Measurements from ENCODE around the gene CEPT1. TPM values are rescaled to one million over a fixed set of nuclear protein-coding genes. Genes with fewer than 3 reads are reported as not detected.

The CEPT1 gene
- polyA plus RNA-seq, 1 donor from 2014 or later, result 49.1 TPM

DNA sequence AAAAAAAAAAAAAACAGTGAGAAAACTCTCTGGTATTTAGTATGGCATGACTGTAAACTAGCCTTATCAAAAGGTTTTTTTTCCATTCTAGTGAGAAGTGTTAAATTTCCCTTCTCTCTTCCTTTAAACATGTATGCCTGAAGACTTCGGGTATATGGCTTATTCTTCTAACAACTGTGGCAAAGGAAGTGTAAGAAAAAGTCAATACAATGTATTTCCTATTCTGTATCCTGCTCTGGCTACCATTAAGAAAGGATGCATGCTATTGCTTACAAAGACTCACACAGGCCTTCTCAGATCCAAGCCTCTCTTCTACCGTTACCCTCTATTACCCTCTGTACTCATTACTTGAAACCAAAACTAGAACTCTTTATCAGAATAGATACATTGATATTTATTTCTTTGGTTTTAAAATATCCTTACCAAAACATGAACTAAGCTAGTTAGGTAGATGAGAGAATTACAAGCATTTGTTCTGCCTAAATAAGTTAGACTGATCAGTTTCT, 8.4 kb downstream of the CEPT1 start:
- peaks cover 41% of the 10 kb centered on the region for H3K79me2 ChIP-seq (replicated peaks; ENCODE audit: insufficient read depth, low read length)
- peaks cover 5% of the 10 kb centered on the region for H3K36me3 ChIP-seq (ENCODE audit: insufficient read depth, low read length)
- no peaks in the 10 kb centered on the region for H3K9me3 ChIP-seq (ENCODE audit: low read length)
- no peak overlapping the region for H3K27ac ChIP-seq (ENCODE audit: low read length)
- H3K27me3 ChIP-seq (ENCODE audit: insufficient read depth, low read depth, low read length), result no peaks in the 10 kb centered on the region
- H3K4me2 ChIP-seq (ENCODE audit: low read length), result no peak overlapping the region
- H3K9ac ChIP-seq (ENCODE audit: low read length), result no peak overlapping the region
- H2AFZ ChIP-seq (ENCODE audit: low read depth, low read length), result no peak overlapping the region
- H3K4me3 ChIP-seq (ENCODE audit: low read length), result no peak overlapping the region
- no peaks in the 10 kb centered on the region for H3F3A ChIP-seq (ENCODE audit: insufficient read depth, low read length, poor library complexity, severe bottlenecking)
- no peak for TF ChIP-seq SMC3 (conservative IDR thresholded peaks at IDR 0.05; ENCODE audit: poor library complexity)
- no peak for TF ChIP-seq MXI1 (conservative IDR thresholded peaks at IDR 0.05; ENCODE audit: poor library complexity, severe bottlenecking)
- TF ChIP-seq, protein P1, sequence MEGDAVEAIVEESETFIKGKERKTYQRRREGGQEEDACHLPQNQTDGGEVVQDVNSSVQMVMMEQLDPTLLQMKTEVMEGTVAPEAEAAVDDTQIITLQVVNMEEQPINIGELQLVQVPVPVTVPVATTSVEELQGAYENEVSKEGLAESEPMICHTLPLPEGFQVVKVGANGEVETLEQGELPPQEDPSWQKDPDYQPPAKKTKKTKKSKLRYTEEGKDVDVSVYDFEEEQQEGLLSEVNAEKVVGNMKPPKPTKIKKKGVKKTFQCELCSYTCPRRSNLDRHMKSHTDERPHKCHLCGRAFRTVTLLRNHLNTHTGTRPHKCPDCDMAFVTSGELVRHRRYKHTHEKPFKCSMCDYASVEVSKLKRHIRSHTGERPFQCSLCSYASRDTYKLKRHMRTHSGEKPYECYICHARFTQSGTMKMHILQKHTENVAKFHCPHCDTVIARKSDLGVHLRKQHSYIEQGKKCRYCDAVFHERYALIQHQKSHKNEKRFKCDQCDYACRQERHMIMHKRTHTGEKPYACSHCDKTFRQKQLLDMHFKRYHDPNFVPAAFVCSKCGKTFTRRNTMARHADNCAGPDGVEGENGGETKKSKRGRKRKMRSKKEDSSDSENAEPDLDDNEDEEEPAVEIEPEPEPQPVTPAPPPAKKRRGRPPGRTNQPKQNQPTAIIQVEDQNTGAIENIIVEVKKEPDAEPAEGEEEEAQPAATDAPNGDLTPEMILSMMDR (IDR thresholded peaks at IDR 0.05; ENCODE audit: poor library complexity, severe bottlenecking), result no peak
- TF ChIP-seq EP300 (conservative IDR thresholded peaks at IDR 0.05; ENCODE audit: poor library complexity, severe bottlenecking), result no peak
- H3K9me2 ChIP-seq (ENCODE audit: insufficient read depth, low read length), result no peaks in the 10 kb centered on the region
- H4K20me1 ChIP-seq (ENCODE audit: insufficient read depth), result no peaks in the 10 kb centered on the region

GRCh38 chr1:111151838-111152237, 11.8 kb downstream of the CEPT1 start:
- Histone ChIP-seq H3F3A (ENCODE audit: insufficient read depth, low read length, poor library complexity, severe bottlenecking) (no peaks in the 10 kb centered on the region), H3K27me3 (ENCODE audit: insufficient read depth, low read depth, low read length) (no peaks in the 10 kb centered on the region), H3K36me3 (ENCODE audit: insufficient read depth, low read length) (peaks cover 9% of the 10 kb centered on the region), H3K79me2 (replicated peaks; ENCODE audit: insufficient read depth, low read length) (peaks cover 31% of the 10 kb centered on the region), H3K4me2 (ENCODE audit: low read length) (no peak overlapping the region), H3K9me3 (ENCODE audit: low read length) (no peaks in the 10 kb centered on the region), H2AFZ (ENCODE audit: low read depth, low read length) (no peak overlapping the region), H3K9ac (ENCODE audit: low read length) (no peak overlapping the region), H3K4me3 (ENCODE audit: low read length) (no peak overlapping the region), H3K27ac (ENCODE audit: low read length) (no peak overlapping the region), H3K9me2 (ENCODE audit: insufficient read depth, low read length) (no peaks in the 10 kb centered on the region), H4K20me1 (ENCODE audit: insufficient read depth) (no peaks in the 10 kb centered on the region)
- no peak for TF ChIP-seq TAF1 (IDR thresholded peaks at IDR 0.05; ENCODE audit: low read depth)
- TF ChIP-seq REST (IDR thresholded peaks at IDR 0.05; ENCODE audit: borderline replicate concordance), result no peak
- no peak for TF ChIP-seq RAD21 (conservative IDR thresholded peaks at IDR 0.05)
- TF ChIP-seq EP300 (conservative IDR thresholded peaks at IDR 0.05; ENCODE audit: poor library complexity, severe bottlenecking), result no peak
- TF ChIP-seq EZH2 (IDR thresholded peaks at IDR 0.05; ENCODE audit: borderline replicate concordance, insufficient read depth, low read length, poor library complexity, severe bottlenecking), result no peak
